ES-I3 (cell line): Measurements from ENCODE around the gene NEUROD2.
"Not testable (repeated sequence)": the region's sequence is repeated elsewhere in the genome, so short reads cannot be mapped to it uniquely, and the experiment has no call there.

ENCODE experiments used
- H3K36me3 ChIP-seq: 2 replicates; pipeline ENCODE4 v1.6.1; 2013; ENCODE audit warnings: mild to moderate bottlenecking, low read length, control low read depth, moderate library complexity; ENCODE audit not compliant: insufficient read depth
- H3K4me1 ChIP-seq: 2 replicates; pipeline ENCODE4 v1.6.1; 2013; ENCODE audit warnings: mild to moderate bottlenecking, control low read depth, low read length; ENCODE audit not compliant: insufficient read depth
- H3K9ac ChIP-seq: 2 replicates; pipeline ENCODE4 v1.6.1; 2013; ENCODE audit warnings: low read depth, mild to moderate bottlenecking, low read length, moderate library complexity
- H3K9me3 ChIP-seq: 2 replicates; pipeline ENCODE4 v1.6.1; 2013; ENCODE audit warnings: mild to moderate bottlenecking, low read length, moderate library complexity; ENCODE audit not compliant: control insufficient read depth, insufficient read depth

Gene NEUROD2

DNA sequence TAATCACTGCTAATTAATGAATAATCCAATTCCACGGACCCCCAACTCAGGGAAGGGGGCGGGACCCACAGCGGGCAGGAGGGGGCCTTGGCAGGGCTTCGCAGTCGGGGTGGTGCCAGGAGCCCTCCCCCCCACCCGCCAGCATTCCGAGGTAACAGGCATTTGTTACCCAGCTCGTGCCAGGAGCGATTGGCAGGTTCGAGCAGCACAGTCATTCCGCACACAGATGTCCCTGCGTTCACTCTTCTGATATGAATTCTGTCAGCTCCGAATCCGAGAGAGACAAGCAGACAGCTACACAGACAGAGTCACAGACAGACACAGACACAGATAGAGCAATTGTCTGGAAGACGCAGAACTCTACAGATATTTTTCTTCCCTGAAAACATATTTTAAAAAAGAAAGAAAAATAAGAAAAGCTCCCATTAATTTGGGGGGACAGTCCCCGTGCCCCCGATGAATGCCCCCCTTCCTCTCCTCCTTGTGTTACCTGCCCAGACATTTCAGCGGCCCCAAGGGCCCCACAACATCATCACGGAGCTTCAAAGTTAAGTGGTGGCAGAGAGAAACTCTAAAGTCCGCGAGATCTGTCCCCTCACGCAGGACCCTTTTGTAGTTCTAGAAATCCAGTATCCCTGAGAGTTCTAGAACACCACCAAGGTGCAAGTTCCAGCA lies 10.2 kb downstream of the NEUROD2 start:
- Histone ChIP-seq H3K9me3 (no peaks in the 10 kb centered on the region), H3K9ac (no peak overlapping the region), H3K36me3 (no peaks in the 10 kb centered on the region), H3K4me1 (peaks cover 13% of the 10 kb centered on the region; the same call in 1 of the 2 replicates)

DNA sequence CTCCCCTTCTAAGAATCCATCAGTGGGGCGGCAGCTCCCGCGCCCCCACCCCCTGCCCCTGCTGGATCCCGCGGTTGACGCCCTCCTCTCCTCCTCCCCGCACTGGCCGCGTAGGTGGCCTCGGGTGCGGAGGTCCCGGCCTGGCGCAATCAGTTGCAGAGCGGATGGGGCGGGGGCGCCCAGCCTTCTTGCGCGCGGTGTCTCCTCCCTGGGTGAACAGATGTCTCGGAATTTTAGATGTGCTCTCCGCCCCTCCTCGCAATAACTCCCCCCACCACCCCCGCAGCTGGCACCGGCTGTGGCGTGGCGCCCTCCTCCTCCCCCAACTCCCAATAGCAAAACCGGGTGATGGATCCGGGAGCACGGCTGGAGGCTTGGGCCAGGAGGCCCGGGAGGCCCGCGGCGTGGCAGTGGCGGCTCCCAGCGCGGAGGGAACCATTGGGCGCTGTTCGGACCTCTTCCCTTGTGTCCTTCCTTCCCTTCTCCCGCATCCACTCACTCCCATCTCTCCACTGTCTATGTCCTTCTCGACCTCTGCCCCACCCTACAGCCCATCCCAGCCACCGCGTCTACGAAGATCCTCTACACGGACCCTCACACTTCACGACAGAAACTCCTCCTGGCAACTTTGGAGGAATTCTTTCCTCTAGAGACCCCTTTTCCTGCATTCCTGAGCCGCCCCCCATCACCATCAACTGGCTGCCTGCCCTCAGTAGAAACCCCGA lies 11.0 kb downstream of the NEUROD2 start:
- H3K4me1 ChIP-seq: peaks cover 7% of the 10 kb centered on the region; the same call in 1 of the 2 replicates
- no peaks in the 10 kb centered on the region for H3K36me3 ChIP-seq
- H3K9ac ChIP-seq: no peak overlapping the region
- no peaks in the 10 kb centered on the region for H3K9me3 ChIP-seq

DNA sequence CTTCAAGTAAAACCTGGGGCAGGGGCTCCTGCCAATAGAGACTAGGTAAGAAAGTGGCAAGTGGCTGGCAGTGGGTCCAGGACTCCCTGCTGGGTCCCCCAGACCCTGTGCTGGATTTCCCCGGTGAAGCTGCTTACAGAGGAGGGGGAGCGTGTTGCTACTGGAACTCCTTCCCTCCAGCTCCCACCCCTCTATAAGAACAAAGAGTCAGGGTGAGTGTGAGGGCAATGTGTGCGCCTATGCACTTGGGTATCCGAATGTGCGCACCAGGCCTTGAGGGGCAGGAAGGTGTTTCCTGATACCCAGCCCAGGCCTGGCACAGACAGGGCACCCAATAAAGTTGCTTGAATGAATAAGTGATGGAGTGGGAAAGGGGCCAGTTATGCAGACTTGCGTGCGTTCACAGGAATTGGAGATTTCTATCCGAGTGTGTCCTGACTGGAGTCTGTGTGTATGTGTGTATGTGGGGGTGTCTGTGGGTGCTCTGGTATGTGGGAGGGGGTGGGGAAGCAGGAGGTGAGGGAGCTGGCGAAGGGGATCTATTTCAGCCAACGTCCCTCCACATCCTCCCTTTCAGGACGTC lies 11.7 kb downstream of the NEUROD2 start:
- Histone ChIP-seq H3K36me3 (no peaks in the 10 kb centered on the region), H3K9ac (no peak overlapping the region), H3K9me3 (no peaks in the 10 kb centered on the region), H3K4me1 (peaks cover 8% of the 10 kb centered on the region; the same call in 1 of the 2 replicates)

- Histone ChIP-seq H3K36me3 (no peaks in the 10 kb centered on the region), H3K9ac (no peak overlapping the region), H3K9me3 (no peaks in the 10 kb centered on the region), H3K4me1 (peaks cover 4% of the 10 kb centered on the region; the same call in 1 of the 2 replicates)
These were observed 12.4 kb downstream of the NEUROD2 start for GRCh38 chr17:39595294-39595693.

DNA sequence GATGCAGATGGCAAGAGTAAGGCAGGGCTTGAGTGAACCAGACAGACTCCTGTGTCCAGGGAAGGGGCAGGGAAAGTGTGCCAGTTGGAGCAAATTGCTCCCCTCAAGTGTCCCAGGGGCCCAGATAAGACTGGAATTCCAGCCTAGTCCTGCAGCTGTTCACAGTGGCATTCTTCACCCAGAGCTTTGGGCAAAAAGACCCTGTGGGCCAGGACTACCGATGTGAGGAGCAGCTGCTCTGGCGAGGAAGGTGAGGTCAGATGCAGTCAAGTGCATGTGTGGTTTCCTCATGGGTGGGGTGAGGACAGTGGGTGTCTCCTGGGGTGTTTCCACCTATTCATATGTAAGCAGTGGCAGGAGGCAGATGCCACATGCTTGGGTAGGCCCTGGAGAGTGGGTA lies 14.3 kb downstream of the NEUROD2 start:
- peaks cover 4% of the 10 kb centered on the region; the same call in 1 of the 2 replicates for H3K4me1 ChIP-seq
- no peaks in the 10 kb centered on the region for H3K36me3 ChIP-seq
- no peak overlapping the region for H3K9ac ChIP-seq
- no peaks in the 10 kb centered on the region for H3K9me3 ChIP-seq

DNA sequence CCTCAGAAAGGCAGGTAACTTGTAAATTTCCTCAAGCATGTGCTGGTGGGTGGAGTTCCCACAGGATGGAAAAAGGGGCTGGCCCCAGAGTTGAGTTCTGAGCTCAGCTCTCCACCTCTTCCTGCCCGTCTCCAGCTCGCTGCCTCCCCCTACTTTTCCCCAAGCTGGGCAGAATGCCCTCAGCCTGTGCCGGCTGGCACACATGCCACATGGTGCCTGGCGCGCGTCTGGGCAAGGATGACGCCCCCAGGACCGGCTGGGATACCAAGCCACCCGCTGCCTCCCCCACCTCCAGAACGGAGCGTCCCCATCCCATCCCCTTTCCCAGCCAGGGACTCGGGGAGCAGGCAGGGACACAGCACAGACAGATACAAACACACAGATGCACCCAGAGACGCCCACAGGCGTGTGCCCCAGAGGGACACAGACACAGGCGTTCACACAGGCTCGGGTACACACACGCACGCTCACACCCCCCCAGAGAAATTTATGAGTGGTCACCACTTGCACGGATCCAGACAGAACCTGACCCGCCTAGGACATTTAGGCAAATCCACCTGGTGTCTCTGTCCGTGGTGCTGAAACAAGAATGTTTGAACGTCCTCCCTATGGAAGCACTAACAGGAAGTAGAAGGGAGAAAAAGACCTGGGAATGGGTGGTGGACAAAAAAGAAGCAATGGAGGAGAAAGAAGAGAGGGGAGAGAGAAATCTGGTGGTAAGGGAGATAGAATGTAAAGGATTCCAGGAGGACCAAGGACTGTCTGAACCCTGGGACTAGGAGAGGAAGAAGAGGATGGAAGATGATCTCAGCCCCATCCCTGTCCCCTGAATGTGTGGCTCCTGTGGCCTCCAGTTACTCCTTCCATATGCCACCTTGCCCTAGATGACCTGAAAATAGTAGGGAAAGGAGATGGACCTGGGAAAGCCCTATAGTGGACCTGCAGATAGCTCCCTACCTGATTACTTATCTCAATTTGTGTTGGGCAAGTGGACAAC lies 15.5 kb downstream of the NEUROD2 start:
- peaks cover 4% of the 10 kb centered on the region; the same call in 1 of the 2 replicates for H3K4me1 ChIP-seq
- H3K9ac ChIP-seq: no peak overlapping the region
- H3K36me3 ChIP-seq: no peaks in the 10 kb centered on the region
- no peaks in the 10 kb centered on the region for H3K9me3 ChIP-seq

DNA sequence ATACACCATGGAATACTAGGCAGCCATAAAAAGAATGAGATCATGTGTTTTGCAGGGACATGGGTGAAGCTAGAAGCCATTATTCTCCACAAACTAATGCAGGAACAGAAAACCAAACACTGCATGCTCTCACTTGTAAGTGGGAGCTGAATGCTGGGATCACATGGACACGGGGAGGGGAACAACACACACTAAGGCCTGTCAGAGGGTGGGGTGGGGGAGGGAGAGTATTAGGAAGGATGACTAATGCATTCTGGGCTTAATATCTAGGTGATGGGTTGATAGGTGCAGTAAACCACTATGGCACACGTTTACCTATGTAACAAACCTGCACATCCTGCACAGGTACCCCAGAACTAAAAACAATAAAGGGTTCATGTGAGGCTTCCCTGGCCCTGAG lies 17.5 kb downstream of the NEUROD2 start:
- not testable (repeated sequence) for H3K9me3 ChIP-seq, H3K9ac ChIP-seq, H3K4me1 ChIP-seq, H3K36me3 ChIP-seq

DNA sequence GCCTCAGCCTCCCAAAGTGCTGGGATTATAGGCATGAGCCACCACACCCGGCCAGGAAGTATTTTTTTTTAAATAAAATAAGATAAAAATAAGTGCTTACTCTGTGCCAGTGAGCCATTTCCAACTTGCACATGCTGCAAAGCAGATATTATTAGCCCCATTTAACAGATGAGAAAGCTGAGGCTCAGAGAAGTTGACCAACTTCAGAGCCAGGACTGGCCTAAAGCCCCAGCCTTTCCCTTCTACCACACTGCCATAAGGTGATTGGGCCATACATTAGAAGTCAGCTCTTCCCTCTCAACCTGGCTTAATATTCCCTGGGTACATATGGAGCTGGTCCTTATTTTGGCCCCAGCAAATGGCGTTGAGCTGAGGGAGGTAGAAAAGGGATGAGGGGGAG lies 25.1 kb downstream of the NEUROD2 start:
- no peak overlapping the region for H3K9ac ChIP-seq
- H3K9me3 ChIP-seq: no peaks in the 10 kb centered on the region
- no peaks in the 10 kb centered on the region for H3K36me3 ChIP-seq

GRCh38 chr17:39581759-39582085 lies 26.0 kb downstream of the NEUROD2 start:
- H3K4me1 ChIP-seq: peaks cover 23% of the 10 kb centered on the region
- H3K9me3 ChIP-seq: no peaks in the 10 kb centered on the region
- H3K36me3 ChIP-seq: no peaks in the 10 kb centered on the region
- H3K9ac ChIP-seq: no peak overlapping the region

More for the DNA sequence above, 25.1 kb downstream of the NEUROD2 start:
- peaks cover 23% of the 10 kb centered on the region for H3K4me1 ChIP-seq

GRCh38 chr17:39581071-39581758 lies 26.5 kb downstream of the NEUROD2 start:
- Histone ChIP-seq H3K4me1 (peaks cover 23% of the 10 kb centered on the region), H3K9ac (no peak overlapping the region), H3K9me3 (no peaks in the 10 kb centered on the region), H3K36me3 (no peaks in the 10 kb centered on the region)

GRCh38 chr17:39580082-39580468 lies 27.6 kb downstream of the NEUROD2 start:
- Histone ChIP-seq H3K9me3 (no peaks in the 10 kb centered on the region), H3K36me3 (no peaks in the 10 kb centered on the region), H3K4me1 (peaks cover 23% of the 10 kb centered on the region), H3K9ac (no peak overlapping the region)

DNA sequence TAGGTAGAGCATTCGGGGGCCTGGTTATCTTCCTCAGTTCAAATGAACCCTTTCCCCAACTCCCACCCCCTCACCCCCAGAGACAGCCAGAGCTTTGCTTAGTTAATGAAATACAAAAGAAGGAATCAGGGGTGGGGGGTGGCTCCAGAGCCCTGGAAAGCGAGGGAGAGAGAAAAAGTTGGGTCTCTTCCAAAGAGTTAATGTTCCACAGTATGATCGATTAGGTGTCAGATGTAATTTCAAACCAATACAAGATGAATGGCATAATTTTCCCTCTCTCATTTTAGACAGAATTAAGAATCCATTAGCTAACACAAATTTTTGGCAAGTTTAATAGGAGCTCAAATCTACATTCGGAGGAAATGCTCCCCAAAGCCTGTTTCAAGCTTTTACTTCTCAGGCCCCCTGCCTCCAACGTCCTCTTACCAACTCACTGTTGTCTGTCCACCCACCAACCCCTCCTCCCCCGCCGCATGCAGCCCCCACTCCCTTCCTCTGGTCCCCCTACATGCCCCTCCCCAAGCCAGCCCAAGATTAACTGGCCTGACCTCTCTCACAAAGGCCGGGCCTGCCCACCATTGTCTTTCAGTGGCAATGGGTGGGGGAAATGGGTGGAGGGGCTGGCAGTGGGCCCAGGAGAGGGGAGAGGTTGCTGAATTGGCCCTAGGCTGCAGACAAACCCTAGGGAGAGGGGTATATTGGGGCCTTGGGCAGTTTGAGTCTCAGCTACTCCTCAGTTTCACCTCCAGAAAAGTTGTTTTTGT lies 28.2 kb downstream of the NEUROD2 start:
- Histone ChIP-seq H3K9ac (no peak overlapping the region), H3K4me1 (peaks cover 23% of the 10 kb centered on the region), H3K36me3 (no peaks in the 10 kb centered on the region)

GRCh38 chr17:39578272-39578671 lies 29.4 kb downstream of the NEUROD2 start:
- Histone ChIP-seq H3K9me3 (no peaks in the 10 kb centered on the region), H3K9ac (no peak overlapping the region), H3K36me3 (no peaks in the 10 kb centered on the region), H3K4me1 (peaks cover 23% of the 10 kb centered on the region)

More for the DNA sequence above, 28.2 kb downstream of the NEUROD2 start:
- H3K9me3 ChIP-seq: no peaks in the 10 kb centered on the region
